H1 (cell line): ENCODE measurements around the gene ARPC2. TPM values are rescaled to one million over a fixed set of nuclear protein-coding genes. Genes with fewer than 3 reads are reported as not detected.

Source experiments
- CTCF ChIA-PET: fragments of 300-600 bp; sonication (Branson Sonifier 250); formaldehyde crosslinking; loops from one replicate; lab custom pipeline; 2021; ENCODE audit not compliant: partially characterized antibody; lab: Charles Lee
- POLR2A ChIA-PET: fragments of 300-600 bp; sonication (Branson Sonifier 250); formaldehyde crosslinking; loops from one replicate; lab custom pipeline; 2021; ENCODE audit warnings: inconsistent platforms; ENCODE audit not compliant: partially characterized antibody; lab: Charles Lee
- DNase-seq, 2 experiments: peaks; one replicate each; pipeline versions ENCODE4 v3.0.0 to v3.0.0-alpha.2; 2010 to 2022; ENCODE audit warnings: low spot score in 2 of 2, low read depth in 1 of 2, mixed read lengths in 1 of 2
- FAIRE-seq: peaks from 2 replicates; lab custom pipeline; 2011; peaks lifted over from hg19 to GRCh38; lab: Jason Lieb, UNC
- H2AFZ ChIP-seq: 2 replicates; pipeline ENCODE4 v1.8.1; 2012; ENCODE audit warnings: low read length, inconsistent platforms
- H2AK5ac ChIP-seq: 2 replicates; pipeline ENCODE4 v1.6.1; 2013; ENCODE audit warnings: low read depth, low read length
- H2BK120ac ChIP-seq: replicated peaks from 2 replicates; pipeline ENCODE3; 2013; ENCODE audit warnings: low read depth, low read length, inconsistent platforms
- H2BK12ac ChIP-seq: 2 replicates; pipeline ENCODE4 v1.6.1; 2013; ENCODE audit warnings: low read depth, low read length
- H2BK15ac ChIP-seq: 2 replicates; pipeline ENCODE4 v1.6.1; 2013; ENCODE audit warnings: low read length
- H2BK20ac ChIP-seq: 2 replicates; pipeline ENCODE4 v1.6.1; 2013; ENCODE audit warnings: low read length
- H2BK5ac ChIP-seq: 2 replicates; pipeline ENCODE4 v1.6.1; 2013; ENCODE audit warnings: low read depth, low read length
- H3K14ac ChIP-seq: 2 replicates; pipeline ENCODE4 v1.6.1; 2013; ENCODE audit warnings: inconsistent platforms; ENCODE audit not compliant: insufficient read length
- H3K18ac ChIP-seq: 2 replicates; pipeline ENCODE4 v1.6.1; 2013; ENCODE audit warnings: low read length; ENCODE audit errors: extremely low read depth
- H3K23ac ChIP-seq: 2 replicates; pipeline ENCODE4 v1.6.1; 2013; ENCODE audit warnings: inconsistent platforms; ENCODE audit not compliant: insufficient read length
- H3K23me2 ChIP-seq: 2 replicates; pipeline ENCODE4 v1.6.1; 2013; ENCODE audit warnings: low read depth, low read length
- H3K27ac ChIP-seq: 2 replicates; pipeline ENCODE4 v1.6.1; 2011; ENCODE audit warnings: low read depth, low read length, inconsistent platforms
- H3K27me3 ChIP-seq, 4 experiments: replicated peaks in 1 of 4; 1 replicate in 1 of 4; 2 replicates in 3 of 4; pipeline versions ENCODE4 v1.6.1 to v1.8.1; 2011 to 2013; ENCODE audit warnings: low read length in 3 of 4, mild to moderate bottlenecking in 3 of 4, inconsistent platforms in 2 of 4, mixed read lengths in 2 of 4, moderate library complexity in 1 of 4; ENCODE audit not compliant: control insufficient read depth in 3 of 4, insufficient read depth in 3 of 4; ENCODE audit errors: extremely low read depth in 1 of 4
- H3K36me3 ChIP-seq, 4 experiments: 2 replicates each; pipeline versions ENCODE4 v1.6.1 to v1.8.1; 2011 to 2013; ENCODE audit warnings: mild to moderate bottlenecking in 4 of 4, low read length in 3 of 4, moderate library complexity in 2 of 4, control low read depth in 1 of 4, inconsistent platforms in 1 of 4; ENCODE audit not compliant: insufficient read depth in 4 of 4, control insufficient read depth in 2 of 4
- H3K4ac ChIP-seq: replicated peaks from 2 replicates; pipeline ENCODE3; 2013; ENCODE audit warnings: low read length, low read depth, mixed read lengths, inconsistent platforms; ENCODE audit not compliant: insufficient read length
- H3K4me1 ChIP-seq, 4 experiments: replicated peaks in 1 of 4; 1 replicate in 1 of 4; 2 replicates in 3 of 4; pipeline versions ENCODE4 v1.6.1 to v1.8.1; 2011 to 2013; ENCODE audit warnings: low read length in 3 of 4, inconsistent platforms in 2 of 4, mixed read lengths in 1 of 4; ENCODE audit not compliant: insufficient read depth in 4 of 4, control insufficient read depth in 3 of 4
- H3K4me2 ChIP-seq, 2 experiments: 2 replicates each; pipeline versions ENCODE4 v1.6.1 to v1.8.1; 2011 to 2013; ENCODE audit warnings: low read depth in 2 of 2, low read length in 2 of 2, control low read depth in 1 of 2, inconsistent platforms in 1 of 2, mild to moderate bottlenecking in 1 of 2; ENCODE audit not compliant: insufficient read depth in 1 of 2
- H3K4me3 ChIP-seq, 4 experiments: fragments of 200-600, 300-600 bp in 1 of 4; sonication (generic), shearing (Covaris generic), sonication (Bioruptor Twin) in 1 of 4; 2 replicates each; pipeline versions ENCODE4 v1.5.1 to v1.8.1; 2011 to 2016; ENCODE audit warnings: low read length in 4 of 4, low read depth in 3 of 4, control low read depth in 2 of 4, inconsistent platforms in 2 of 4, mild to moderate bottlenecking in 2 of 4, mixed read lengths in 1 of 4, moderate library complexity in 1 of 4; ENCODE audit not compliant: insufficient read depth in 2 of 4; ENCODE audit errors: extremely low read depth in 1 of 4
- H3K56ac ChIP-seq: replicated peaks from 2 replicates; pipeline ENCODE3; 2013; ENCODE audit warnings: low read depth, mild to moderate bottlenecking, mixed read lengths, low read length, inconsistent platforms; ENCODE audit not compliant: insufficient read length
- H3K79me1 ChIP-seq: 2 replicates; pipeline ENCODE4 v1.6.1; 2013; ENCODE audit warnings: low read depth, low read length, control low read depth
- H3K79me2 ChIP-seq, 2 experiments: 2 replicates each; pipeline versions ENCODE4 v1.6.1 to v1.8.1; 2012 to 2013; ENCODE audit warnings: low read length in 2 of 2, mild to moderate bottlenecking in 2 of 2, inconsistent platforms in 1 of 2; ENCODE audit not compliant: insufficient read depth in 2 of 2, control insufficient read depth in 1 of 2
- H3K9ac ChIP-seq, 4 experiments: replicated peaks in 1 of 4; 1 replicate in 1 of 4; 2 replicates in 3 of 4; pipeline versions ENCODE4 v1.6.1 to v1.8.1; 2011 to 2013; ENCODE audit warnings: low read depth in 3 of 4, low read length in 3 of 4, control low read depth in 2 of 4, mild to moderate bottlenecking in 2 of 4, moderate library complexity in 2 of 4, inconsistent platforms in 1 of 4; ENCODE audit errors: extremely low read depth in 1 of 4
- H3K9me3 ChIP-seq, 2 experiments: 2 replicates each; pipeline versions ENCODE4 v1.6.1 to v1.8.1; 2012 to 2013; ENCODE audit warnings: mild to moderate bottlenecking in 2 of 2, moderate library complexity in 2 of 2, control low read depth in 1 of 2, inconsistent platforms in 1 of 2, low read depth in 1 of 2, low read length in 1 of 2, mixed read lengths in 1 of 2; ENCODE audit not compliant: insufficient read depth in 2 of 2
- H4K20me1 ChIP-seq, 2 experiments: replicated peaks in 1 of 2; 2 replicates each; pipeline versions ENCODE3 to v1.8.1; 2011 to 2013; ENCODE audit warnings: inconsistent platforms in 2 of 2, low read length in 2 of 2, mild to moderate bottlenecking in 1 of 2; ENCODE audit not compliant: insufficient read depth in 2 of 2, control insufficient read depth in 1 of 2
- H4K5ac ChIP-seq: 2 replicates; pipeline ENCODE4 v1.6.1; 2013; ENCODE audit warnings: low read length, low read depth, mixed read lengths, inconsistent platforms; ENCODE audit not compliant: insufficient read length
- H4K8ac ChIP-seq: 2 replicates; pipeline ENCODE4 v1.8.0; 2013; ENCODE audit warnings: mild to moderate bottlenecking, moderate library complexity, low read length, inconsistent platforms; ENCODE audit not compliant: insufficient read depth; ENCODE audit errors: extremely low read depth
- H4K91ac ChIP-seq: replicated peaks from 2 replicates; pipeline ENCODE3; 2013; ENCODE audit warnings: low read length, mixed read lengths, inconsistent platforms; ENCODE audit not compliant: insufficient read length
- SIRT6 ChIP-seq: IDR thresholded peaks from one replicate; pipeline ENCODE4 v1.7.1; 2012; ENCODE audit warnings: low read length, inconsistent platforms
- SP4 ChIP-seq: IDR thresholded peaks from 2 replicates; pipeline ENCODE4 v1.6.1; 2012; ENCODE audit warnings: low read length, inconsistent platforms
- WGBS, 2 experiments: shearing (Covaris generic) in 1 of 2; methylation state at CpG; one replicate each; pipeline versions ENCODE4 v1.1.6 to v1.1.7; 2013 to 2015; ENCODE audit warnings: low lambda C conversion rate in 2 of 2, mixed read lengths in 2 of 2, inconsistent platforms in 1 of 2, low coverage in 1 of 2, missing lambda C conversion rate in 1 of 2; ENCODE audit not compliant: insufficient replicate concordance in 2 of 2, insufficient coverage in 1 of 2, insufficient read length in 1 of 2; ENCODE audit errors: extremely low coverage in 1 of 2, missing lambda C conversion rate in 1 of 2; 5-methylcytosine and 5-hydroxymethylcytosine counted together
- polyA plus RNA-seq, 7 experiments: library from polyadenylated mRNA; depleted of rRNA in 3 of 7; stranded (reverse) in 5 of 7; unstranded in 2 of 7; fragments of >200 nt in 5 of 7; fragments of 200-250 nt in 2 of 7; gene quantifications; 1 replicate in 5 of 7; 2 replicates in 1 of 7; 4 replicates in 1 of 7; pipeline versions ENCODE4 v1.2.1 to v1.2.3, GENCODE V29; 2011 to 2013; ENCODE audit warnings: missing spikeins in 2 of 7, mixed read lengths in 2 of 7
- total RNA-seq: library from RNA; stranded (reverse); fragmentation: NEBNext Ultra II Directional; extraction: Animal tissue kit (Norgen Biotek cat#: 25700); gene quantifications from 2 replicates; pipeline ENCODE4 v1.2.1, GENCODE V29; 2021

Gene ARPC2
- total and polyA plus RNA-seq, 2 of the 8 experiments (the other 6 are each of a cell fraction or from before 2014, with no cell fraction given), result 174 to 195 TPM

GRCh38 chr2:218214116-218214515 is 2.9 kb upstream of the ARPC2 start:
- H3K14ac ChIP-seq, result no peak overlapping the region

More at GRCh38 chr2:218214116-218214515, 2.9 kb upstream of the ARPC2 start:
- Histone ChIP-seq H3K27me3 (no peaks in the 10 kb centered on the region), H3K9ac (no peak overlapping the region), H3K36me3 (no peaks in the 10 kb centered on the region), H3K79me1 (peaks cover 9% of the 10 kb centered on the region; the same call in 1 of the 2 replicates), H3K4me2 (no peak overlapping the region), H2BK20ac (no peak overlapping the region), H3K23me2 (peaks cover 2% of the 10 kb centered on the region; the same call in 1 of the 2 replicates), H3K18ac (no peak overlapping the region), H2BK12ac (no peak overlapping the region), H2BK5ac (no peak overlapping the region), H4K5ac (no peak overlapping the region), H4K20me1 (no peaks in the 10 kb centered on the region), H2AK5ac (no peak overlapping the region), H3K79me2 (peaks cover 16 to 17% of the 10 kb centered on the region in 2 experiments), H3K4me1 (peaks cover 0 to 7% (median 0%) of the 10 kb centered on the region in 4 experiments; a peak in 2 of 7 replicates), H3K27ac (no peak overlapping the region), H3K9me3 (no peaks in the 10 kb centered on the region), H3K23ac (no peak overlapping the region), H4K91ac (no peak overlapping the region), H3K56ac (no peak overlapping the region), H3K4me3 (no peak overlapping the region), H2AFZ (no peak overlapping the region), H2BK15ac (no peak overlapping the region), H4K8ac (no peak overlapping the region), H2BK120ac (no peak overlapping the region), H3K4ac (no peak overlapping the region)
- DNase-seq (no peak), FAIRE-seq (no peak)
- ChIA-PET POLR2A (no interaction called here), CTCF (no interaction called here)
- no peak for TF ChIP-seq SIRT6
- TF ChIP-seq SP4, result no peak
- 91% methylated on average over 1 of the region's 1 CpG; no CpG with 5 or more reads in 1 of the 2 experiments for WGBS, 2 experiments
